ENCODE measurements around the gene PLCD3. TPM values are rescaled to one million over a fixed set of nuclear protein-coding genes. Genes with fewer than 3 reads are reported as not detected.

PLCD3 gene
- polyA plus RNA-seq, 1 of the 3 experiments (the other 2 are of a cell fraction), result 59.7 TPM

DNA sequence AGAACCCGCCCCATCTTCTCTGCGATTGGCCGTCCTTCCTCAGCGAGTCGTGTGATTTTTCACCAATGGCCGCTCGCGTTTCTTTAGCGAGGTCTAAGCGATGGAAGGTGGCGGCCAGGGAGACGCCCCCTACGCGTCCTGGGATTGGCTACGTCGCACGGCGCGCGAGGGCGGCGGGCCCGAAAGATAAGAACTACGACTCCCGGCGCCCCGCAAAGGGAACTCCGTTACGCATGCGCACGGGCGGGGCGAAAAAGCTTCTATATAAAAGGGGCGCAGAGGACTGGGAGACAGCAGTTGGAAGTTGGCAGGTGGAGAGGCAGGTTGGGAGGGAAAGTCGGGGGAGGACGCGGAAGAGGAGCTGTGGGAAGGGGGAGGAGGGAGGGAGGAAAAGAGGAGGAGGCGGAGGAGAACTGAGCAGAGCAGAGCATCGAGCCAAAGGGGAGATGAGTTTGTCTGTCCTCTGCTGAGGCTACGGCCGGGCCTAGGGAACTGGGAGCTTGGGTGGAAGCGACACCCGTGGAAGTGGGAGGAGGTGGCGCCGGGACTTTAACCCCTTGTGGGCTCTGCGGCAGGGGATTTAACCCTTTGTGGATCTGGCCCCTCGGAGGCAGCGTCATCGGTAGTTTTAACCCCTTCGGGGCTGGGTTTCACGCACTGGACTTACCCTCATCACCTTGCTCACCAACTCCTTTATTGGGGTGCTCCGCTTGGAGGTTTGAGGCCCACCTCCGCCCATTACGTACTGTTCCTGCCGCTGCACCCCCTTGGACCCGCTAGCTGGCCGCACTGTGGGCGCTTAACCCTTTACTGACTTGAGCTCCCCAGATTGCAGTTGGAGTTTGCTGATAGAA, 16.1 kb upstream of the PLCD3 start, which contains the start of gene HEXIM1 (continued):
- TF ChIP-seq MXI1 (IDR thresholded peaks at IDR 0.05; ENCODE audit: low read depth, low read length) (no peak), JUND (IDR thresholded peaks at IDR 0.05) (no peak), EP300 (IDR thresholded peaks at IDR 0.05; ENCODE audit: borderline replicate concordance in 1 of 2, low read depth in 1 of 2, low read length in 1 of 2) (no peak; a peak in 1 of 4 replicates), RAD21 (IDR thresholded peaks at IDR 0.05; ENCODE audit: low read length) (no peak), RCOR1 (IDR thresholded peaks at IDR 0.05; ENCODE audit: low read length) (peak; percentile 68; the same call in 1 of the 2 replicates), POLR2AphosphoS5 (IDR thresholded peaks at IDR 0.05; ENCODE audit: low read depth, low read length) (peak; percentile 100), GABPA (IDR thresholded peaks at IDR 0.05; ENCODE audit: low read depth) (no peak), TEAD4 (IDR thresholded peaks at IDR 0.05; ENCODE audit: borderline replicate concordance, insufficient read depth) (0 out of 2 replicates have a peak, but pooled peaks have one; percentile 8), CHD2 (IDR thresholded peaks at IDR 0.05; ENCODE audit: low read length, partially characterized antibody) (peak; percentile 84), FOSL2 (IDR thresholded peaks at IDR 0.05; ENCODE audit: borderline replicate concordance, low read depth) (no peak), YY1 (IDR thresholded peaks at IDR 0.05; ENCODE audit: low read depth) (no peak; the same call in 1 of the 2 replicates)
- TF ChIP-seq, protein P1, sequence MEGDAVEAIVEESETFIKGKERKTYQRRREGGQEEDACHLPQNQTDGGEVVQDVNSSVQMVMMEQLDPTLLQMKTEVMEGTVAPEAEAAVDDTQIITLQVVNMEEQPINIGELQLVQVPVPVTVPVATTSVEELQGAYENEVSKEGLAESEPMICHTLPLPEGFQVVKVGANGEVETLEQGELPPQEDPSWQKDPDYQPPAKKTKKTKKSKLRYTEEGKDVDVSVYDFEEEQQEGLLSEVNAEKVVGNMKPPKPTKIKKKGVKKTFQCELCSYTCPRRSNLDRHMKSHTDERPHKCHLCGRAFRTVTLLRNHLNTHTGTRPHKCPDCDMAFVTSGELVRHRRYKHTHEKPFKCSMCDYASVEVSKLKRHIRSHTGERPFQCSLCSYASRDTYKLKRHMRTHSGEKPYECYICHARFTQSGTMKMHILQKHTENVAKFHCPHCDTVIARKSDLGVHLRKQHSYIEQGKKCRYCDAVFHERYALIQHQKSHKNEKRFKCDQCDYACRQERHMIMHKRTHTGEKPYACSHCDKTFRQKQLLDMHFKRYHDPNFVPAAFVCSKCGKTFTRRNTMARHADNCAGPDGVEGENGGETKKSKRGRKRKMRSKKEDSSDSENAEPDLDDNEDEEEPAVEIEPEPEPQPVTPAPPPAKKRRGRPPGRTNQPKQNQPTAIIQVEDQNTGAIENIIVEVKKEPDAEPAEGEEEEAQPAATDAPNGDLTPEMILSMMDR (IDR thresholded peaks at IDR 0.05), result no peak

DNA sequence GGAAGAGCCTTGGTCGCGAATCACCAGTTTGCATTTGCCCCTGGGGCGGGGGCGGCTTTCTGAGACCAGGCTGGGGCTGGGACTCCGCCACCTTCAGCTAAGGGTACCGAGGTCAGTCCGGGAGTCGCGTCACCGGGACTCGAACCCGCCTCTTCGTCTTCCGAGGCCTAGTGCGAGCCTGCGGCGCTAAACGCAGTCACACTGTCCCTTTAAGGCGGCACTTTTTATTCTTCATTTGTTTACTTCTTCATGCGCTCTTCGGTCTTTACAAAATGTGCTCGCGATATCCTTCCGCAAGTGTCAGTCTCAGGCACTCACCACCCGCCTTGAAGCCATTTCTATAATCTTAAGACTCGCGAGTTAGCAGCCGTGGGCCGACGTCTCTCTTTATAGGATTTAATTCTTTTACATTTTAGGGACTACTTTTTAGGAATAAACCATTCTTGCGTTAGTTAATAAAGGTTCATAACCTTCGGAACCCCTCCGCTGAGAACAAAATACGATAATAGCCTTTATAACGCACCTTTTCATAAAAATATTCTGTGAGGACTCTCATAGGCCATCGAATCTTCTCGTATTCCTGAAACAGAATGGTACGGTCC, 15.4 kb upstream of the PLCD3 start:
- Histone ChIP-seq H3K79me2 (ENCODE audit: insufficient read depth) (peaks cover 48% of the 10 kb centered on the region), H2AFZ (ENCODE audit: low read depth) (peak overlapping the region; percentile 89), H3K36me3 (replicated peaks in 1 of 2; ENCODE audit: control insufficient read depth in 1 of 2, insufficient read depth in 2 of 2, low read length in 1 of 2) (peaks cover 0 to 15% of the 10 kb centered on the region in 2 experiments), H4K20me1 (ENCODE audit: insufficient read depth) (peaks cover 28% of the 10 kb centered on the region), H3K27me3 (ENCODE audit: insufficient read depth) (no peaks in the 10 kb centered on the region), H3K4me2 (peak overlapping the region; percentile 90), H3K9ac (peak overlapping the region; percentile 99), H3K27ac (ENCODE audit: low read depth in 2 of 2, low read length in 1 of 2) (peak overlapping the region; percentile 99 to 100), H3K9me3 (no peaks in the 10 kb centered on the region), H3F3A (replicated peaks; ENCODE audit: insufficient read depth) (peaks cover 49% of the 10 kb centered on the region), H3K4me1 (ENCODE audit: control insufficient read depth in 1 of 2, insufficient read depth in 2 of 2, low read depth in 1 of 2, low read length in 1 of 2) (peaks cover 17 to 25% of the 10 kb centered on the region in 2 experiments; a peak in 3 of 4 replicates), H3K9me2 (no peaks in the 10 kb centered on the region), H3K4me3 (ENCODE audit: low read depth in 2 of 2, low read length in 1 of 2) (peak overlapping the region; percentile 63 to 75)
- CTCF ChIA-PET, result interaction anchor here (0.7 to 10.6 kb wide), 15 partner anchors 10 to 240 kb away, joined by 3 to 209 read pairs (median 9); partner anchors contain the start of genes ACBD4, HEXIM2 and PLCD3
- POLR2A ChIA-PET, result interaction anchor here (0.6 to 6.1 kb wide), 19 partner anchors 10 to 116 kb away, joined by 3 to 210 read pairs (median 4); partner anchors contain the start of genes ACBD4, HEXIM2 and NMT1
- 1% methylated on average over 33 of the region's 38 CpGs for WGBS (ENCODE audit: low lambda C conversion rate)
- DNase-seq, result no peak
- TF ChIP-seq MEF2A (IDR thresholded peaks at IDR 0.05; ENCODE audit: borderline replicate concordance, low read depth) (0 out of 2 replicates have a peak, but pooled peaks have one; percentile 51), ELF1 (IDR thresholded peaks at IDR 0.05) (no peak), POLR2AphosphoS5 (IDR thresholded peaks at IDR 0.05; ENCODE audit: low read depth, low read length) (peak; percentile 31; the same call in 1 of the 2 replicates), RCOR1 (IDR thresholded peaks at IDR 0.05; ENCODE audit: low read length) (no peak), EZH2phosphoT487 (IDR thresholded peaks at IDR 0.05; ENCODE audit: borderline replicate concordance, low read depth) (no peak), SIN3A (IDR thresholded peaks at IDR 0.05; ENCODE audit: borderline replicate concordance, low read depth, low read length) (0 out of 2 replicates have a peak, but pooled peaks have one; percentile 54), TCF12 (IDR thresholded peaks at IDR 0.05) (peak; percentile 34; the same call in 1 of the 2 replicates), NRF1 (IDR thresholded peaks at IDR 0.05; ENCODE audit: low read depth, low read length) (no peak), TAF1 (IDR thresholded peaks at IDR 0.05; ENCODE audit: borderline replicate concordance, low read depth, low read length) (peak; percentile 78), GABPA (IDR thresholded peaks at IDR 0.05; ENCODE audit: low read depth) (no peak), MXI1 (IDR thresholded peaks at IDR 0.05; ENCODE audit: low read depth, low read length) (peak; percentile 70; the same call in 1 of the 2 replicates), FOXM1 (IDR thresholded peaks at IDR 0.05; ENCODE audit: low read depth) (no peak), CHD2 (IDR thresholded peaks at IDR 0.05; ENCODE audit: low read length, partially characterized antibody) (peak; percentile 97)
- TF ChIP-seq, protein P1 (IDR thresholded peaks at IDR 0.05), result no peak
- TF ChIP-seq, protein P2, sequence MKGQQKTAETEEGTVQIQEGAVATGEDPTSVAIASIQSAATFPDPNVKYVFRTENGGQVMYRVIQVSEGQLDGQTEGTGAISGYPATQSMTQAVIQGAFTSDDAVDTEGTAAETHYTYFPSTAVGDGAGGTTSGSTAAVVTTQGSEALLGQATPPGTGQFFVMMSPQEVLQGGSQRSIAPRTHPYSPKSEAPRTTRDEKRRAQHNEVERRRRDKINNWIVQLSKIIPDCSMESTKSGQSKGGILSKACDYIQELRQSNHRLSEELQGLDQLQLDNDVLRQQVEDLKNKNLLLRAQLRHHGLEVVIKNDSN (IDR thresholded peaks at IDR 0.05; ENCODE audit: borderline replicate concordance, low read depth), result no peak
- TF ChIP-seq, protein P3, sequence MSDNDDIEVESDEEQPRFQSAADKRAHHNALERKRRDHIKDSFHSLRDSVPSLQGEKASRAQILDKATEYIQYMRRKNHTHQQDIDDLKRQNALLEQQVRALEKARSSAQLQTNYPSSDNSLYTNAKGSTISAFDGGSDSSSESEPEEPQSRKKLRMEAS (IDR thresholded peaks at IDR 0.05; ENCODE audit: low read depth), result peak; percentile 87
- TF ChIP-seq, protein P4, sequence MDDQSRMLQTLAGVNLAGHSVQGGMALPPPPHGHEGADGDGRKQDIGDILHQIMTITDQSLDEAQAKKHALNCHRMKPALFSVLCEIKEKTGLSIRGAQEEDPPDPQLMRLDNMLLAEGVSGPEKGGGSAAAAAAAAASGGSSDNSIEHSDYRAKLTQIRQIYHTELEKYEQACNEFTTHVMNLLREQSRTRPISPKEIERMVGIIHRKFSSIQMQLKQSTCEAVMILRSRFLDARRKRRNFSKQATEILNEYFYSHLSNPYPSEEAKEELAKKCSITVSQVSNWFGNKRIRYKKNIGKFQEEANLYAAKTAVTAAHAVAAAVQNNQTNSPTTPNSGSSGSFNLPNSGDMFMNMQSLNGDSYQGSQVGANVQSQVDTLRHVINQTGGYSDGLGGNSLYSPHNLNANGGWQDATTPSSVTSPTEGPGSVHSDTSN (IDR thresholded peaks at IDR 0.05), result peak; percentile 96
